Camera-type eye (tissue), 1 donor: ENCODE data around the gene MARK2. TPM values are rescaled to one million over a fixed set of nuclear protein-coding genes. Genes with fewer than 3 reads are reported as not detected.

Source experiments
- total RNA-seq: library from RNA; depleted of rRNA; stranded (reverse); fragments of >200 nt; gene quantifications from one replicate; pipeline ENCODE4 v1.2.3, GENCODE V29; 2014

Gene MARK2
- total RNA-seq: 20.9 TPM

GRCh38 chr11:63838678-63839507 lies at the start of gene MARK2:
Gene MARK2, plus strand, starts transcription at chr11:63839110. Its CDS starts 397 bp downstream, at chr11:63839507.

GRCh38 chr11:63813035-63813562 lies 25.8 kb upstream of the MARK2 start, which contains the start of gene SPINDOC:
Gene SPINDOC, plus strand, starts transcription at chr11:63813456. Its CDS starts 231 bp downstream, at chr11:63813687.

GRCh38 chr11:63916837-63917691 lies 78.2 kb downstream of the MARK2 start, which contains the start of gene RCOR2:
Gene RCOR2, minus strand, starts transcription at chr11:63917164. Its CDS starts 708 bp downstream, at chr11:63916456.

GRCh38 chr11:63938479-63939396 lies 99.8 kb downstream of the MARK2 start, which contains the start of gene NAA40:
Gene NAA40, plus strand, starts transcription at chr11:63939002. Its CDS starts 95 bp downstream, at chr11:63939097.

Other genes starting within 250 kb of the MARK2 start
- gene PLAAT3, start 224.7 kb upstream of the MARK2 start, total RNA-seq: 31.5 TPM
- gene ATL3, start 167.7 kb upstream of the MARK2 start, total RNA-seq: 51.4 TPM
- gene RTN3, start 157.6 kb upstream of the MARK2 start, total RNA-seq: 124 TPM
- gene ZFTA, start 70.3 kb upstream of the MARK2 start, total RNA-seq: 36.8 TPM
- gene SPINDOC, start 25.7 kb upstream of the MARK2 start, total RNA-seq: 10.9 TPM
- 28.1 TPM for gene RCOR2, start 78.1 kb downstream of the MARK2 start, total RNA-seq
- gene NAA40, start 99.9 kb downstream of the MARK2 start, total RNA-seq: 30.2 TPM
- gene COX8A, start 135.5 kb downstream of the MARK2 start, total RNA-seq: 199 TPM
- gene OTUB1, start 147.3 kb downstream of the MARK2 start, total RNA-seq: 41.8 TPM
- gene FLRT1, start 196.8 kb downstream of the MARK2 start, total RNA-seq: 14.0 TPM